K562 (cell line): ENCODE data around the gene TTLL9. TPM values are rescaled to one million over a fixed set of nuclear protein-coding genes. Genes with fewer than 3 reads are reported as not detected.

Source experiments
- CBFA2T3 ChIP-seq: fragments of 450-650 bp; IDR thresholded peaks from 2 replicates; pipeline ENCODE4 v1.6.1; 2017
- CBFB ChIP-seq: sonication (generic); formaldehyde crosslinking; IDR thresholded peaks from 2 replicates; pipeline ENCODE4 v1.4.0; 2020; ENCODE audit warnings: mild to moderate bottlenecking, missing genetic modification reagents
- CBX5 ChIP-seq: IDR thresholded peaks from 2 replicates; pipeline ENCODE4 v1.6.1; 2014; ENCODE audit warnings: low read depth, borderline replicate concordance
- DACH1 ChIP-seq: fragments of 450-650 bp; IDR thresholded peaks from 2 replicates; pipeline ENCODE4 v1.6.1; 2018; ENCODE audit not compliant: partially characterized antibody
- DEAF1 ChIP-seq: fragments of 450-650 bp; formaldehyde crosslinking; IDR thresholded peaks from 2 replicates; pipeline ENCODE4 v1.4.0; 2020; ENCODE audit warnings: mild to moderate bottlenecking, moderate library complexity
- DMBX1 ChIP-seq: fragments of 250-450 bp; sonication (Bioruptor Pico); IDR thresholded peaks from 2 replicates; pipeline ENCODE4 v1.8.0; 2022; ENCODE audit warnings: inconsistent platforms, mild to moderate bottlenecking, moderate library complexity, borderline replicate concordance
- FOXM1 ChIP-seq, 2 experiments: fragments of 450-650 bp in 1 of 2; sonication (generic) in 1 of 2; formaldehyde crosslinking in 1 of 2; IDR thresholded peaks; 2 replicates each; pipeline versions ENCODE4 v1.6.1 to v1.9.0; 2017 to 2022; ENCODE audit warnings: low read depth in 2 of 2, mild to moderate bottlenecking in 2 of 2, missing genetic modification reagents in 1 of 2, moderate library complexity in 1 of 2
- FOXP1 ChIP-seq: sonication (generic); formaldehyde crosslinking; IDR thresholded peaks from 2 replicates; pipeline ENCODE4 v1.8.0; 2022; ENCODE audit warnings: mild to moderate bottlenecking, missing genetic modification reagents
- HMG20A ChIP-seq: fragments of 450-650 bp; formaldehyde crosslinking; conservative IDR thresholded peaks from 2 replicates; pipeline ENCODE4 v1.4.0; 2020; ENCODE audit warnings: mild to moderate bottlenecking, mixed read lengths
- JUNB ChIP-seq: fragments of 450-650 bp; formaldehyde crosslinking; conservative IDR thresholded peaks from 2 replicates; pipeline ENCODE4 v1.4.0; 2020; ENCODE audit warnings: mild to moderate bottlenecking
- KDM1A ChIP-seq, 2 experiments: fragments of 450-650 bp; IDR thresholded peaks; 2 replicates each; pipeline ENCODE4 v1.6.1; 2016; ENCODE audit warnings: mild to moderate bottlenecking in 2 of 2
- KLF13 ChIP-seq: fragments of 450-650 bp; IDR thresholded peaks from 2 replicates; pipeline ENCODE4 v1.6.1; 2016; ENCODE audit warnings: missing genetic modification characterization, low read depth, mild to moderate bottlenecking, missing compliant biosample characterization, moderate library complexity, borderline replicate concordance
- MAFG ChIP-seq: fragments of 450-650 bp; conservative IDR thresholded peaks from 2 replicates; pipeline ENCODE4 v1.6.1; 2016; ENCODE audit warnings: missing genetic modification characterization, missing compliant biosample characterization
- MBD2 ChIP-seq: sonication (generic); IDR thresholded peaks from 2 replicates; pipeline ENCODE4 v1.6.1; 2016; ENCODE audit warnings: low read depth, borderline replicate concordance
- MTF1 ChIP-seq: fragments of 250-450 bp; sonication (Bioruptor Pico); IDR thresholded peaks from 2 replicates; pipeline ENCODE4 v1.9.0; 2021; ENCODE audit warnings: moderate library complexity, mild to moderate bottlenecking, inconsistent platforms, borderline replicate concordance
- NCOA6 ChIP-seq: fragments of 450-650 bp; IDR thresholded peaks from 2 replicates; pipeline ENCODE4 v1.6.1; 2017; ENCODE audit warnings: mild to moderate bottlenecking
- PKNOX1 ChIP-seq: fragments of 450-650 bp; IDR thresholded peaks from 2 replicates; pipeline ENCODE4 v1.6.1; 2016
- SAFB2 ChIP-seq: fragments of 200-400 bp; formaldehyde crosslinking; IDR thresholded peaks from 2 replicates; pipeline ENCODE4 v1.6.1; 2018; ENCODE audit warnings: borderline replicate concordance, low read length, low read depth, moderate library complexity; ENCODE audit not compliant: severe bottlenecking
- SNIP1 ChIP-seq: fragments of 450-650 bp; IDR thresholded peaks from 2 replicates; pipeline ENCODE4 v1.7.1; 2017; ENCODE audit warnings: low read depth, mild to moderate bottlenecking
- SRF ChIP-seq, 2 experiments: fragments of 250-450, 450-650 bp in 1 of 2; sonication (Bioruptor Pico) in 1 of 2; sonication (generic) in 1 of 2; formaldehyde crosslinking; IDR thresholded peaks; 2 replicates each; pipeline versions ENCODE4 v1.5.0 to v1.5.1; 2020 to 2022; ENCODE audit warnings: mild to moderate bottlenecking in 1 of 2, missing genetic modification reagents in 1 of 2
- TCF7L2 ChIP-seq: fragments of 150-350 bp; IDR thresholded peaks from 2 replicates; pipeline ENCODE4 v1.6.1; 2016; ENCODE audit warnings: low read depth, mild to moderate bottlenecking, low read length, moderate library complexity
- ZBTB7A ChIP-seq: IDR thresholded peaks from 2 replicates; pipeline ENCODE4 v1.6.1; 2011; ENCODE audit warnings: low read depth, mild to moderate bottlenecking, low read length, moderate library complexity, borderline replicate concordance; ENCODE audit not compliant: control insufficient read depth
- ZNF507 ChIP-seq: conservative IDR thresholded peaks from 2 replicates; pipeline ENCODE4 v1.6.1; 2017; ENCODE audit warnings: missing genetic modification characterization, missing compliant biosample characterization
- ZNF695 ChIP-seq: fragments of 450-650 bp; formaldehyde crosslinking; IDR thresholded peaks from 2 replicates; pipeline ENCODE4 v1.4.0; 2020; ENCODE audit warnings: mild to moderate bottlenecking, moderate library complexity
- ZNF699 ChIP-seq: fragments of 250-450 bp; sonication (Bioruptor Pico); IDR thresholded peaks from 2 replicates; pipeline ENCODE4 v1.8.0; 2021; ENCODE audit warnings: mild to moderate bottlenecking, moderate library complexity; ENCODE audit not compliant: insufficient replicate concordance
- polyA plus RNA-seq, 8 experiments: library from polyadenylated mRNA; depleted of rRNA in 4 of 8; stranded (reverse) in 5 of 8; unstranded in 3 of 8; fragments of >200 nt; fragmentation: Nextera tagmentation in 2 of 8; fragmentation: Illumina TruSeq in 1 of 8; extraction: Ambion mirVana in 2 of 8; extraction: Trizol in 1 of 8; gene quantifications; 2 replicates each; pipeline versions ENCODE4 v1.2.1 to v1.2.3, GENCODE V29; 2011 to 2014; ENCODE audit warnings: inconsistent platforms in 1 of 8, missing spikeins in 1 of 8
- total RNA-seq, 7 experiments: library from RNA; depleted of rRNA in 6 of 7; stranded (reverse); fragments of >200 nt in 6 of 7; fragmentation: Illumina TruSeq in 2 of 7; extraction: Trizol in 2 of 7; gene quantifications; 2 replicates each; pipeline versions ENCODE4 v1.2.1 to v1.2.3, GENCODE V29; 2011 to 2021; ENCODE audit warnings: low replicate concordance in 1 of 7

Gene TTLL9
- total and polyA plus RNA-seq, 9 of the 15 experiments (the other 6 are each of a cell fraction or from before 2014, with no cell fraction given) = 0.06 to 0.07 TPM; not detected in 7

DNA sequence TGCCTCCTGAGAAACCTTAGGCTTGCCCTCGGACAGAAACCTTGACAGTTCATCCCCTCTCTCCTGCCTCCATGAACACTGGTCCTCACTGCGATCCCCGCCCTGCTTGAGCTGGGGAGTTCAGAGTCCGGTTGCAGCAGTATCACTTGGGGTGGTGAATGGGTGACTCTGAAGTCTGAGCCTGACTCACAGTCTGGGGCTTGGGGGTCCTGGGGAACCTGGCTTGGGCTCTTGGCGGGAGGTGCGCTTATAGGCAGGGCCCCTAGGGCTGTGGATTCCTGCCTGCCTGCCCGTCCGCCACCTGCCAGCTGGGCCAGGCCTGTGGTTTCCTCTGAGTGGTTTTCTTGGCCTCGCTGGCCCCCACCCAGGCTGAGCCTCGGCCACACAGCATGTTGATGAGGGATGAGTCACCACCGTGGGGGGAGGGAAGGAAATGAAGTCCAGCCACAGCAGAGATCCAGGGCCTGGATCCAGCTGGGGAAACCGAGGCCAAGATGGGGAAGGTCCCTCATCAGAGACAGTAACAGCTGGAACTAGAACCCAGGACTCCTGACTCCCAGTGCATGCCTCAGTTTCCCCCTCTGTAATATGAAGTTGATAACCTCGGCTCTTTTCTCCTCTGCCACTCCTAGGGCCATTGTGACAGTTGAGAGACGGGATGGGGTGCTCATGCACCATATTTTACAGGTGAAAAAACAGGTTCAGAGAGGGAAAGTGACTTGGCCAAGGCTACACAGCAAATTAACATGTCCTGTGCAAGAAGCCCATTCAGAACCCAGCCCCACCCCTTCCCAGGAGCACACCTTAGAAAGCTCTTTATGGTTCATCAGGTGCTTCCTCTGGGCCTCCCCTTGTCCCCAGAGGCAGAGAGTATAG lies 34.2 kb upstream of the TTLL9 start (continued):
- peak; percentile 50; the same call in 1 of the 2 replicates for TF ChIP-seq ZBTB7A
- 0 out of 2 replicates have a peak, but pooled peaks have one; percentile 59 for TF ChIP-seq CBX5
- no peak for TF ChIP-seq ZNF695 (CRISPR knock-in tag)
- TF ChIP-seq ZNF699 (CRISPR knock-in tag) = no peak
- TF ChIP-seq TCF7L2 = no peak
- TF ChIP-seq SAFB2 = no peak
- no peak for TF ChIP-seq SNIP1
- TF ChIP-seq HMG20A (CRISPR knock-in tag) = no peak
- TF ChIP-seq MTF1 (CRISPR knock-in tag) = no peak
- TF ChIP-seq ZNF507 (tag) = no peak
- TF ChIP-seq CBFA2T3 = peak; percentile 71
- TF ChIP-seq MAFG (tag) = no peak
- TF ChIP-seq CBFB (CRISPR knock-in tag) = peak; percentile 82
- peak; percentile 90 for TF ChIP-seq JUNB (CRISPR knock-in tag)
- peak; percentile 35 to 62; a peak in 2 of 4 replicates for TF ChIP-seq KDM1A (IDR thresholded peaks at IDR 0.05)
- peak; percentile 36 for TF ChIP-seq DACH1
- TF ChIP-seq PKNOX1 = peak; percentile 22; the same call in 1 of the 2 replicates
- TF ChIP-seq SRF (CRISPR knock-in tag; IDR thresholded peaks at IDR 0.05) = no peak
- no peak for TF ChIP-seq NCOA6
- TF ChIP-seq FOXM1 (IDR thresholded peaks at IDR 0.05; ENCODE audit: low read depth) = no peak
- 0 out of 2 replicates have a peak, but pooled peaks have one; percentile 41 for TF ChIP-seq FOXM1 (CRISPR knock-in tag; IDR thresholded peaks at IDR 0.05; ENCODE audit: low read depth)
- 0 out of 2 replicates have a peak, but pooled peaks have one; percentile 38 for TF ChIP-seq MBD2
- peak; percentile 52; the same call in 1 of the 2 replicates for TF ChIP-seq DMBX1 (CRISPR knock-in tag)
- TF ChIP-seq DEAF1 (CRISPR knock-in tag) = no peak
- no peak for TF ChIP-seq KLF13
- 0 out of 2 replicates have a peak, but pooled peaks have one; percentile 38 for TF ChIP-seq FOXP1
